ENCODE measurements around the gene TBC1D22A. TPM values are rescaled to one million over a fixed set of nuclear protein-coding genes. Genes with fewer than 3 reads are reported as not detected.

Gene TBC1D22A
- total and polyA plus RNA-seq, 9 of the 15 experiments (the other 6 are each of a cell fraction or from before 2014, with no cell fraction given) = 0.20 to 11.5 (median 5.2) TPM

DNA sequence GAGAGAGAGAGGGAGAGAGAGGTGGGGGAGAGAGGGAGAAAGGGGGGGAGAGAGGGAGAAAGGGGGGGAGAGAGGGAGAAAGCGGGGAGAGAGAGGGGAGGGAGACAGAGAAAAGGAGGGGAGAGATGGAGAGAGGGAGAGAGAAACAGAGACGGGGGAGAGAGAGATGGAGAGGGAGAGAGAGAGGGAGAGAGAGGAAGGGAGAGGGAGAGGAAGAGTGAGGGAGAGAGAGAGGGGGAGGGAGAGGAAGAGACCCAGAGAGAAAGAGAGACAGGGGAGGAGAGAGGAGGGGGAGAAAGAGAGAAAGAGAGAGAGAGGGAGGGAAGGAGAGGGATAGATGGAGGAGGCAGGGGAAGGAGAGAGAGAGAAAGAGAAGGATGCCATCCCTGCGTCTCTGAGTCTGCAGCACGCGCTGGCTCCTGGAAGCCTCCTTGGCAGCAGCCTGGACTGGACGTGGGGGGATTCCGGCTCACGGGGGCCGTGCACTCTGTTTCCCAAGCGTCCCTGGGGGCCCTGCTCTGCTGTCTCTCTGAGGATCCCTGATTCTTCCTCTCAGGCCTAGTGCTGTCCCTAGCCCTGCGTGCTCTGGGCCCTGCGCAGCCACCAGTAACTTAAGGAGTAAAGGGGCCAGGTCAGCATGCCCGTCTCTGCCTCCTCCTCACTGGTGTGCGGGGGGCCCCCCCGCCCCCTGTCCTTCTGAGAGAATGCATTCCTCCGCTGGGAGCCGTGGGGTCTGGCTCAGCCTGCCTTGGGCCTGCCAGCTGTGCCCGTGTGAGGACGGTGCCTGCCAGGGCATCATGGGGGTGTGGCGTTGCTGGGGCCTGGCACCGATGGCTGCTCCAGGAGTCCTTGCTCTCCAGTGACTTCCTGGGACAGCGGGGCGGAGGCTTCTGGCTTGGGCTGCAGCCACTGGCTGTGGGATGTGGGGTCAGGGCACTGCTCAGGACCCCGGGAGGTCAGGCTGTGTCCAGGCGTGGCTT, 429.5 kb downstream of the TBC1D22A start:
- in situ Hi-C loops (cut with MboI) (no loop called here), intact Hi-C loops (cut with micrococcal nuclease) (no loop called here)
- Histone ChIP-seq H2AFZ (ENCODE audit: low read depth, low read length) (no peak overlapping the region), H3K4me2 (ENCODE audit: insufficient read depth, low read length) (no peak overlapping the region), H3K9me3 (replicated peaks; ENCODE audit: control insufficient read depth, insufficient read depth, low read depth, low read length) (no peaks in the 10 kb centered on the region), H3K36me3 (ENCODE audit: control insufficient read depth, insufficient read depth, low read length) (no peaks in the 10 kb centered on the region), H3K79me2 (ENCODE audit: control insufficient read depth, insufficient read depth, low read length) (no peaks in the 10 kb centered on the region), H3K9ac (ENCODE audit: insufficient read depth in 1 of 2, low read depth in 2 of 2, low read length in 2 of 2) (no peak overlapping the region), H4K20me1 (replicated peaks; ENCODE audit: control insufficient read depth, insufficient read depth, low read length) (no peaks in the 10 kb centered on the region), H3K27ac (ENCODE audit: extremely low read depth, low read depth, low read length) (no peak overlapping the region), H3K27me3 (ENCODE audit: control insufficient read depth in 2 of 2, insufficient read depth in 2 of 2, low read length in 2 of 2) (peaks cover 0 to 37% of the 10 kb centered on the region in 2 experiments; a peak in 4 of 5 replicates), H3K9me1 (ENCODE audit: control insufficient read depth, insufficient read depth, low read length) (no peaks in the 10 kb centered on the region), H3K4me1 (replicated peaks in 1 of 2; ENCODE audit: control insufficient read depth in 2 of 2, insufficient read depth in 2 of 2, low read length in 2 of 2) (peaks cover 0 to 17% of the 10 kb centered on the region in 2 experiments; a peak in 2 of 5 replicates), H3K4me3 (no peak overlapping the region)
- ChIA-PET CTCF (ENCODE audit: low intra/inter-chr PET ratio) (no interaction called here), POLR2A (no interaction called here)
- WGBS (ENCODE audit: insufficient coverage, low coverage, missing lambda C conversion rate) = 7% methylated on average over 18 of the region's 25 CpGs
- TF ChIP-seq, protein P1, sequence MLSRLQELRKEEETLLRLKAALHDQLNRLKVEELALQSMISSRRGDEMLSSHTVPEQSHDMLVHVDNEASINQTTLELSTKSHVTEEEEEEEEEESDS (CRISPR knock-in tag; IDR thresholded peaks at IDR 0.05) = no peak
- peak; percentile 19 to 47; a peak in 3 of 4 replicates for TF ChIP-seq NRF1 (conservative IDR thresholded peaks at IDR 0.05 in 1 of 2, IDR thresholded peaks at IDR 0.05 in 1 of 2)
- no TSS peak for BruUV-seq (replicated peaks)
- DNase-seq (ENCODE audit: extremely low read depth in 1 of 4, low spot score in 3 of 4) (no peak), FAIRE-seq (no peak), ATAC-seq (no peak)

Data from K562 (cell line).